ENCODE measurements around the gene RPL12.

Gene RPL12

GRCh38 chr9:127494304-127494702, 43.1 kb upstream of the RPL12 start:
- no peak for DNase-seq (ENCODE audit: low spot score)
- TF ChIP-seq CTCF (IDR thresholded peaks at IDR 0.05; ENCODE audit: extremely low read depth, missing control alignments) = no peak

- no peak for DNase-seq (ENCODE audit: low spot score)
- no peak for TF ChIP-seq CTCF (IDR thresholded peaks at IDR 0.05; ENCODE audit: extremely low read depth, missing control alignments)
Measured at GRCh38 chr9:127493592-127494303, 42.5 kb upstream of the RPL12 start.

- no peak for DNase-seq (ENCODE audit: low spot score)
- no peak for TF ChIP-seq CTCF (IDR thresholded peaks at IDR 0.05; ENCODE audit: extremely low read depth, missing control alignments)
Measured at GRCh38 chr9:127492616-127493015, 41.4 kb upstream of the RPL12 start.

GRCh38 chr9:127491516-127491915, 40.3 kb upstream of the RPL12 start:
- no peak for TF ChIP-seq CTCF (IDR thresholded peaks at IDR 0.05; ENCODE audit: extremely low read depth, missing control alignments)
- no peak for DNase-seq (ENCODE audit: low spot score)

GRCh38 chr9:127490535-127491230, 39.5 kb upstream of the RPL12 start:
- TF ChIP-seq CTCF (IDR thresholded peaks at IDR 0.05; ENCODE audit: extremely low read depth, missing control alignments) = no peak
- DNase-seq (ENCODE audit: low spot score) = no peak

GRCh38 chr9:127489471-127490115, 38.4 kb upstream of the RPL12 start:
- DNase-seq (ENCODE audit: low spot score) = no peak

More at GRCh38 chr9:127489471-127490115, 38.4 kb upstream of the RPL12 start:
- no peak for TF ChIP-seq CTCF (IDR thresholded peaks at IDR 0.05; ENCODE audit: extremely low read depth, missing control alignments)
